Measurements from ENCODE around the gene OLFML2B.

GRCh38 chr1:161956930-161957329, 66.7 kb downstream of the OLFML2B start:
- TF ChIP-seq CTCF (IDR thresholded peaks at IDR 0.05), result no peak
- TF ChIP-seq POLR2AphosphoS5 (IDR thresholded peaks at IDR 0.05), result no peak

All from suprapubic skin (tissue), 3 donors.